Neuron (in vitro differentiated cells): ENCODE results near the gene RAD51AP2.

Experiments used
- H2AFZ ChIP-seq: one replicate; pipeline ENCODE4 v1.6.1; 2013; ENCODE audit warnings: low read depth, mild to moderate bottlenecking, inconsistent platforms, low read length, moderate library complexity
- H3K27me3 ChIP-seq: one replicate; pipeline ENCODE4 v1.6.1; 2013; ENCODE audit warnings: low read length; ENCODE audit not compliant: insufficient read depth
- H3K36me3 ChIP-seq: one replicate; pipeline ENCODE4 v1.6.1; 2013; ENCODE audit warnings: low read length; ENCODE audit not compliant: insufficient read depth
- H3K4me1 ChIP-seq: one replicate; pipeline ENCODE4 v1.6.1; 2013; ENCODE audit warnings: low read length; ENCODE audit not compliant: insufficient read depth
- H3K4me3 ChIP-seq: 2 replicates; pipeline ENCODE4 v1.5.1; 2013; ENCODE audit warnings: mild to moderate bottlenecking, low read length, moderate library complexity
- H3K9me3 ChIP-seq: one replicate; pipeline ENCODE4 v1.6.1; 2013; ENCODE audit warnings: low read length

Gene RAD51AP2

DNA sequence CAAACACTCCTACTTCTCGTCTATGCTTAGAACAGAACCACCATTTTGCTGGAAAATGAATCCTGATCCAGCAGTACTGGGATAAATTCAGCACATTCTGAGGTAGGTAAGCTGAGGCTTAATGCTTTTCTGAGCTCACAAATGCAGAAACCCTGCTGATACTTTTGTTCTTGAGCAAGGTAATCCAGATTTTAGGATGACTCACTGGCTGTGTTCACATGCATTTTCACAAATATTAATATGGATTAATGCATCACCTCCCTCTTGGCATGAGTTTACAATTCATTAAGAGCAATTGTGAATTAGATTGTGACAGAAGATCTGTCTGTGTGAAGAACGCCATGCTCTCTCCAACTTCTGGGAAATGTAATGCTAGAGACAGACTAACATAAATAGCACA lies 42.2 kb downstream of the RAD51AP2 start:
- Histone ChIP-seq H3K4me1 (no peaks in the 10 kb centered on the region), H2AFZ (no peak overlapping the region), H3K27me3 (no peaks in the 10 kb centered on the region), H3K36me3 (no peaks in the 10 kb centered on the region), H3K9me3 (no peaks in the 10 kb centered on the region), H3K4me3 (no peak overlapping the region)

DNA sequence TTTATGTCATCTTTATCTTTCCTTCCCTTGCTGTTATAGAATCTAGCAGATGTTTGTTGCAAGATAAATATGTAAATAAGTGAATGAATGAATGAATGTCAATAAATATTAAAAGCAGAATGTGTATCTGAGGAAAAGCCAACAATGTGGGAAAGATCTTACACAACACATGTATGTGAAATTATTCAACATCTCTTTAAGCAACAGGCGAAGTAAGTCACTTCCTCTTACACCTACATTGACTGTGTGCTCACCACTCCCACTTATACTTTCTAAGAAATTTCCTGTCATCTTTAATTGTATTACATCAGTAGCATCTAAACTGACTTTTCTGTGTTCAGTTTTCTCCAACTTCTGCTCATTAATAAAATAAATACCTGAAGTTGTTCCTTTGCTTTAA lies 43.0 kb downstream of the RAD51AP2 start:
- Histone ChIP-seq H3K4me3 (no peak overlapping the region), H3K36me3 (no peaks in the 10 kb centered on the region), H2AFZ (no peak overlapping the region), H3K27me3 (no peaks in the 10 kb centered on the region), H3K4me1 (no peaks in the 10 kb centered on the region), H3K9me3 (no peaks in the 10 kb centered on the region)

DNA sequence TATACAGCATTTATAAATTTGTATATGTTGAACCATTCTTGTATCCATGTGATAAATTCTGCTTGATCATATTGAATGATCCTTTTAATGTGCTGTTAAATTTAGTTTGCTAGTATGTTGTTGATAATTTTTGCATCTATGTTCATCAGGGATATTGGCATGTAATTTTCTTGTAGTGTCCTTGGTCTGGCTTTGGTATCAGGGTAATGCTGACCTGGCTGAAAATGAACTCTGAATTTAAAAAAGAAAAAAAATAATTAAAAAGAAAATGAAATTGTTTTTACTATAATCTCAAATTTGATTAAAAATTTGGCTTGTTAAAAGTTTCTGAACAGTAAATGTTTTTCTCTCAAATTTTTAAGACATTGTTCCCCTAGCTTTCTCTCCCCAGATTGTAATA lies 46.3 kb downstream of the RAD51AP2 start:
- H3K9me3 ChIP-seq, result no peaks in the 10 kb centered on the region
- no peak overlapping the region for H3K4me3 ChIP-seq
- H3K36me3 ChIP-seq, result no peaks in the 10 kb centered on the region
- no peaks in the 10 kb centered on the region for H3K27me3 ChIP-seq
- no peaks in the 10 kb centered on the region for H3K4me1 ChIP-seq
- H2AFZ ChIP-seq, result no peak overlapping the region

DNA sequence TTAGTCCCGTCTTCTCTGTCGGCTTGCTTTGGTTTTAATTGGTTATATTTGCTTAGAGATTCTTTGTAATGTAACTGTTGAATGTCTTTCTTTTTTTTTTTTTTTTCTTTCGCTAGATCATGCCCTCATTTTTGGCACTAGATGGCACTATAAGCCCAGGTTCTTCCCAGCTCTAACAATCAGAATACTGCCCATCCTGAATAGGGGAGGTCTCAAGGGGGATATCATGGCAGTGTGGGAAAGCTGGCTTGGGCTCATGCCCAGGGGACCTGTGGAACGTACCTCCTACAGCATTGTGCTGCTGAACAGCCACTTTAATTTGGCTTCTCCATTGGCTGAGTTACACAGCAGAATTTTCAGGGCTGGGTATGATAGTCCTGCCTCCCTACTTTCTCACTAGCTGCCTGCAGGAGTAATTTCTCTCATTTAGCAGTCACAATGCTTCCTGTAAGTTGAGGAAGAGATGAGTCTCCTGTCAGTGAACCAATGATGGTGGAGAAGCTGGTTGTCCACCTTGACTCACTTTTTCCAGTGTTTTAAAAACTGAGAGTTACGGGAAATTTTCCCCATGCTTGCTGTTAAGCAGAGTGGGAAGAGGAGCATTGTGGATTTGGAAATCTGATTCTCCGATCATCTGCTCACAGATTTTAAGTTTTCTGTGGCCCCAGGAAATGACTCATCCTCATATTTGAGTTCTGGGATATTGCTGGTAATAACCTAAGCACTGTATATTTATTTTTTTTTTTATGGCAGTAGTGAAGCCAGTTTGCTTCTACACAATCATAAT lies 47.2 kb downstream of the RAD51AP2 start:
- H3K36me3 ChIP-seq, result no peaks in the 10 kb centered on the region
- no peak overlapping the region for H2AFZ ChIP-seq
- H3K4me3 ChIP-seq, result no peak overlapping the region
- H3K4me1 ChIP-seq, result no peaks in the 10 kb centered on the region
- no peaks in the 10 kb centered on the region for H3K27me3 ChIP-seq
- no peaks in the 10 kb centered on the region for H3K9me3 ChIP-seq

DNA sequence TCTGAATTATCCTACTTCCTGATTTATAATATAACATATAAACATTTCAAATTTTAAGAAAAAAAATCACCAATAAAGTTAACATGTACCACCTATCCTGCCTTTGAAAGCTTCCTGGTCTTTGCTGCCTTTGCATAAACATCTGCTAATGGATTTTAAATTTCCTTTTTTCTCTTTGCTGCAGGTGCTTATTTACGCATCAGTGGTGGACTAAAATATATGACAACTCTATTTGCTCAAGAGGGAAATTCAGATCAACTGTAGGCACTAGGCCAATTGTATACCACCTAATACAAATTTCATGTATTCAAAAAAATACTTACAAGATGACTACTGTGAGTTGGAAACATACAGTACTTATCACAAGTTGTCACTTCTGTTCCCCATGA lies 57.2 kb downstream of the RAD51AP2 start:
- no peak overlapping the region for H3K4me3 ChIP-seq
- H3K27me3 ChIP-seq, result no peaks in the 10 kb centered on the region
- no peaks in the 10 kb centered on the region for H3K9me3 ChIP-seq
- no peaks in the 10 kb centered on the region for H3K4me1 ChIP-seq
- no peaks in the 10 kb centered on the region for H3K36me3 ChIP-seq
- H2AFZ ChIP-seq, result no peak overlapping the region
